Peyer's patch (tissue), 4 donors: ENCODE results near the gene BEND7. TPM values are rescaled to one million over a fixed set of nuclear protein-coding genes. Genes with fewer than 3 reads are reported as not detected.
A peak's percentile ranks its signal among the peaks of the same experiment; 100 is the strongest.

Experiments
- DNase-seq, 3 donors: peaks; one replicate each; pipeline ENCODE4 v3.0.0-alpha.2; 2017 to 2019
- H3K27ac ChIP-seq, 4 donors: fragments of 200-600 bp; sonication (generic); one replicate each; pipeline ENCODE4 v1.5.1; 2016 to 2019
- H3K27me3 ChIP-seq, 2 donors: fragments of 200-600 bp; sonication (generic); one replicate each; pipeline ENCODE4 v1.5.1; 2019
- H3K36me3 ChIP-seq, 3 donors: fragments of 200-600 bp; sonication (generic); one replicate each; pipeline ENCODE4 v1.5.1; 2016 to 2019
- H3K4me1 ChIP-seq, 4 donors: fragments of 200-600 bp; sonication (generic); one replicate each; pipeline ENCODE4 v1.5.1; 2016 to 2019
- H3K4me3 ChIP-seq, 4 donors: fragments of 200-600 bp; sonication (generic); 1 replicate in 3 of 4; 2 replicates in 1 of 4; pipeline ENCODE4 v1.5.1; 2016 to 2019; ENCODE audit warnings: mild to moderate bottlenecking in 1 of 4
- H3K9me3 ChIP-seq, 4 donors: fragments of 200-600 bp; sonication (generic); one replicate each; pipeline ENCODE4 v1.5.1; 2016 to 2019; ENCODE audit warnings: mild to moderate bottlenecking in 1 of 4
- POLR2A ChIP-seq, 2 donors: fragments of 450-650 bp; IDR thresholded peaks; one replicate each; pipeline ENCODE4 v1.5.1; 2017; ENCODE audit warnings: antibody characterized with exemption in 2 of 2, mild to moderate bottlenecking in 2 of 2, moderate library complexity in 2 of 2
- total RNA-seq, 4 donors: library from RNA; depleted of rRNA; stranded (reverse); fragments of >200 nt; gene quantifications; one replicate each; pipeline ENCODE4 v1.1.0, GENCODE V29; 2016
- TF ChIP-seq, protein P1 (sequence below), 6 experiments: fragments of 450-650 bp in 4 of 6; fragments of 200-600 bp in 2 of 6; sonication (generic) in 1 of 6; IDR thresholded peaks; one replicate each; pipeline ENCODE4 v1.5.1; 2017 to 2019; ENCODE audit warnings: antibody characterized with exemption in 6 of 6, mild to moderate bottlenecking in 3 of 6, moderate library complexity in 1 of 6

BEND7 gene, protein sequence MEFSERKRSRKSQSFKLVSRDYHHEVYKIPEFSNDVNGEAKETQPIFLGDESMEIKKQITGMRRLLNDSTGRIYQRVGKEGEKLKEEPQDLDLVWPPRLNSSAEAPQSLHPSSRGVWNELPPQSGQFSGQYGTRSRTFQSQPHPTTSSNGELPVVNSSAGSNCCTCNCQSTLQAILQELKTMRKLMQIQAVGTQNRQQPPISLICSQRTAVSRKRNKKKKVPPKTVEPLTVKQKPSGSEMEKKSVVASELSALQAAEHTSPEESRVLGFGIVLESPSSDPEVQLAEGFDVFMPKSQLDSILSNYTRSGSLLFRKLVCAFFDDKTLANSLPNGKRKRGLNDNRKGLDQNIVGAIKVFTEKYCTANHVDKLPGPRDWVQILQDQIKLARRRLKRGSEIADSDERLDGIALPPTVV
- total RNA-seq, result 100 to 1,000 TPM in 1 of 4 donors, 10 to 100 TPM in 3; 23.1 to 136 (median 97.8) TPM

- Histone ChIP-seq H3K27ac (peak within 1 kb of the TSS; percentile 34 to 93 (median 74)), H3K4me3 (peak within 1 kb of the TSS; percentile 39 to 87 (median 59)), H3K4me1 (peaks cover 0 to 24% (median 0%) of the 10 kb centered on the region in 4 donors), H3K9me3 (no peaks in the 10 kb centered on the region), H3K36me3 (peaks cover 0 to 3% (median 0%) of the 10 kb centered on the region in 3 donors), H3K27me3 (no peaks in the 10 kb centered on the region)
- DNase-seq, result peak in 1 of 3 donors; percentile 60
- TF ChIP-seq, protein P1, sequence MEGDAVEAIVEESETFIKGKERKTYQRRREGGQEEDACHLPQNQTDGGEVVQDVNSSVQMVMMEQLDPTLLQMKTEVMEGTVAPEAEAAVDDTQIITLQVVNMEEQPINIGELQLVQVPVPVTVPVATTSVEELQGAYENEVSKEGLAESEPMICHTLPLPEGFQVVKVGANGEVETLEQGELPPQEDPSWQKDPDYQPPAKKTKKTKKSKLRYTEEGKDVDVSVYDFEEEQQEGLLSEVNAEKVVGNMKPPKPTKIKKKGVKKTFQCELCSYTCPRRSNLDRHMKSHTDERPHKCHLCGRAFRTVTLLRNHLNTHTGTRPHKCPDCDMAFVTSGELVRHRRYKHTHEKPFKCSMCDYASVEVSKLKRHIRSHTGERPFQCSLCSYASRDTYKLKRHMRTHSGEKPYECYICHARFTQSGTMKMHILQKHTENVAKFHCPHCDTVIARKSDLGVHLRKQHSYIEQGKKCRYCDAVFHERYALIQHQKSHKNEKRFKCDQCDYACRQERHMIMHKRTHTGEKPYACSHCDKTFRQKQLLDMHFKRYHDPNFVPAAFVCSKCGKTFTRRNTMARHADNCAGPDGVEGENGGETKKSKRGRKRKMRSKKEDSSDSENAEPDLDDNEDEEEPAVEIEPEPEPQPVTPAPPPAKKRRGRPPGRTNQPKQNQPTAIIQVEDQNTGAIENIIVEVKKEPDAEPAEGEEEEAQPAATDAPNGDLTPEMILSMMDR (IDR thresholded peaks at IDR 0.05), result peak in 1 of 6 experiments; percentile 14
- TF ChIP-seq POLR2A (IDR thresholded peaks at IDR 0.05), result no peak
Observed at GRCh38 chr10:13528875-13529713, at the start of gene BEND7. TSS of gene BEND7 (minus strand) at chr10:13529014. CDS start at chr10:13528533, 481 bp downstream.

GRCh38 chr10:13573960-13574359 lies 45.1 kb upstream of the BEND7 start:
- H3K9me3 ChIP-seq, result no peaks in the 10 kb centered on the region
- TF ChIP-seq, protein P1 (IDR thresholded peaks at IDR 0.05), result no peak
- TF ChIP-seq POLR2A (IDR thresholded peaks at IDR 0.05), result no peak
- no peak for DNase-seq

GRCh38 chr10:13571541-13571940 lies 42.7 kb upstream of the BEND7 start:
- H3K4me3 ChIP-seq, result no peak overlapping the region
- H3K4me1 ChIP-seq, result no peaks in the 10 kb centered on the region
- no peak overlapping the region for H3K27ac ChIP-seq
- no peak for TF ChIP-seq POLR2A (IDR thresholded peaks at IDR 0.05)
- TF ChIP-seq, protein P1 (IDR thresholded peaks at IDR 0.05), result no peak
- no peaks in the 10 kb centered on the region for H3K9me3 ChIP-seq
- no peaks in the 10 kb centered on the region for H3K36me3 ChIP-seq
- no peaks in the 10 kb centered on the region for H3K27me3 ChIP-seq
- DNase-seq, result no peak

More at GRCh38 chr10:13573960-13574359, 45.1 kb upstream of the BEND7 start:
- H3K4me1 ChIP-seq, result no peaks in the 10 kb centered on the region
- no peaks in the 10 kb centered on the region for H3K36me3 ChIP-seq
- no peaks in the 10 kb centered on the region for H3K27me3 ChIP-seq
- no peak overlapping the region for H3K4me3 ChIP-seq
- no peak overlapping the region for H3K27ac ChIP-seq

DNA sequence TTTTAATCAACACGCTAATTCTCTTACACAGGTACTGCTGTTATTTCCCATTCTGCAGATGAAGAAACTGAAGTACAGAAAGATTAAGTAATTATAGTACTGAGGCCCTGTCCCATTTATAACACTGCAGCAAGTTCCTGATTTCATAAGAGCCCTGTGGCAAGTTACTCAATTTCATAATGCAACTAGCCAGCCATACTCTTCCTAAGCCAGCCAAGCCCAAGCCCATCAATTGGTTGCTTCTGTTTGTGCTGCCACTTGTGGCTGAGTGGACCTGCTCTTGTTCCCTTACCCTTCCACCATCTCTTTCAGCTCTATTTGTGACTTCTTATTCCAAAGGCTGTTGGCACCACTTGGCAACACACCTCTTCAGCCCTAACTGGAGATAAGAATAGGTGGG lies 38.2 kb upstream of the BEND7 start:
- Histone ChIP-seq H3K4me1 (no peaks in the 10 kb centered on the region), H3K36me3 (no peaks in the 10 kb centered on the region), H3K4me3 (no peak overlapping the region), H3K9me3 (no peaks in the 10 kb centered on the region), H3K27me3 (no peaks in the 10 kb centered on the region), H3K27ac (no peak overlapping the region)
- DNase-seq, result no peak
- no peak for TF ChIP-seq POLR2A (IDR thresholded peaks at IDR 0.05)
- TF ChIP-seq, protein P1 (IDR thresholded peaks at IDR 0.05), result no peak

DNA sequence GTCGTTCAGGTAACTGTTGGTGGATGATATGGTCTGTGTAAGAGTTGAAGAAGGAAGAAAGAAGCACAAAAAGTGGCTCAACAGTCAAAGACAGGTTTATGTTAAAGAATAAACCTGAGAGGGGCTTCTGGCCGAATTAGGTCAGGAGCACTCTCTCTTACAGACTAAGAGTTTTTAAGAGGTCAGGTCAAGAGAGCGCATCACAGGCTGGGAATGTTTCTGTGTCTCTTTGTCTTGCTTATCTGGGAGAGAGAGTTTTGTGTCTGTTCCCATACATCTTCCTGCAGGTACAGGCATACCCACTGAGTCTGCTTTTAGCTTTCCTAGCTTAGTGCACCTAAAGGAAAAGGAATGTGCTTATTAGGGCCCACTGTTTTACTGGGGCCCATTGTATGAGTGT lies 35.8 kb upstream of the BEND7 start:
- no peak for DNase-seq
- H3K27ac ChIP-seq, result no peak overlapping the region
- no peaks in the 10 kb centered on the region for H3K27me3 ChIP-seq

More for the DNA sequence above, 35.8 kb upstream of the BEND7 start:
- Histone ChIP-seq H3K9me3 (no peaks in the 10 kb centered on the region), H3K36me3 (no peaks in the 10 kb centered on the region), H3K4me3 (no peak overlapping the region), H3K4me1 (no peaks in the 10 kb centered on the region)
- TF ChIP-seq, protein P1 (IDR thresholded peaks at IDR 0.05), result no peak
- no peak for TF ChIP-seq POLR2A (IDR thresholded peaks at IDR 0.05)
